ENCODE data around the gene VPS8.
"Not testable (repeated sequence)": the region's sequence is repeated elsewhere in the genome, so short reads cannot be mapped to it uniquely, and the experiment has no call there.

Gene VPS8

GRCh38 chr3:185009650-185010049, 197.7 kb downstream of the VPS8 start:
- DNase-seq, result no peak

GRCh38 chr3:185017584-185017983, 205.6 kb downstream of the VPS8 start:
- not testable (repeated sequence) for DNase-seq

- not testable (repeated sequence) for DNase-seq
Measured at GRCh38 chr3:185017996-185018395, 206.0 kb downstream of the VPS8 start.

GRCh38 chr3:185021256-185021655, 209.3 kb downstream of the VPS8 start:
- no peak for DNase-seq

- DNase-seq, result no peak
Measured at GRCh38 chr3:185024406-185024805, 212.4 kb downstream of the VPS8 start.

GRCh38 chr3:185024966-185025365, 213.0 kb downstream of the VPS8 start:
- DNase-seq, result no peak

GRCh38 chr3:185028121-185028520, 216.2 kb downstream of the VPS8 start:
- DNase-seq, result no peak

- no peak for DNase-seq
Measured at GRCh38 chr3:185029086-185029485, 217.1 kb downstream of the VPS8 start.

- no peak for DNase-seq
Measured at GRCh38 chr3:185030399-185030798, 218.4 kb downstream of the VPS8 start.

GRCh38 chr3:185030951-185031350, 219.0 kb downstream of the VPS8 start:
- DNase-seq, result no peak

- DNase-seq, result no peak
Measured at GRCh38 chr3:185037801-185038200, 225.8 kb downstream of the VPS8 start.

GRCh38 chr3:185040425-185040824, 228.5 kb downstream of the VPS8 start:
- no peak for DNase-seq

GRCh38 chr3:185041540-185041939, 229.6 kb downstream of the VPS8 start:
- DNase-seq, result no peak

GRCh38 chr3:185042312-185043050, 230.5 kb downstream of the VPS8 start:
- DNase-seq, result no peak

- no peak for DNase-seq
Measured at GRCh38 chr3:185046164-185046515, 234.2 kb downstream of the VPS8 start.

GRCh38 chr3:185046603-185047002, 234.6 kb downstream of the VPS8 start:
- DNase-seq, result no peak

- DNase-seq, result no peak
Measured at GRCh38 chr3:185049710-185050109, 237.7 kb downstream of the VPS8 start.

GRCh38 chr3:185051801-185052200, 239.8 kb downstream of the VPS8 start:
- DNase-seq, result no peak

GRCh38 chr3:185052631-185053030, 240.7 kb downstream of the VPS8 start:
- DNase-seq, result no peak

GRCh38 chr3:185056908-185057307, 244.9 kb downstream of the VPS8 start:
- no peak for DNase-seq

- no peak for DNase-seq
Measured at GRCh38 chr3:185057829-185058228, 245.9 kb downstream of the VPS8 start.

GRCh38 chr3:185058796-185059195, 246.8 kb downstream of the VPS8 start:
- DNase-seq, result no peak

- no peak for DNase-seq
Measured at GRCh38 chr3:185059766-185060165, 247.8 kb downstream of the VPS8 start.

GRCh38 chr3:185060655-185061054, 248.7 kb downstream of the VPS8 start:
- no peak for DNase-seq

GRCh38 chr3:185062191-185062590, 250.2 kb downstream of the VPS8 start:
- no peak for DNase-seq
